Skeletal muscle tissue (tissue), 4 donors: ENCODE data around the gene TELO2. TPM values are rescaled to one million over a fixed set of nuclear protein-coding genes. Genes with fewer than 3 reads are reported as not detected.
A peak's percentile ranks its signal among the peaks of the same experiment; 100 is the strongest.
"Not testable (repeated sequence)": the region's sequence is repeated elsewhere in the genome, so short reads cannot be mapped to it uniquely, and the experiment has no call there.

Experiments used
- H3K27ac ChIP-seq: one replicate; pipeline ENCODE4 v1.7.0; 2013; ENCODE audit warnings: mild to moderate bottlenecking, low read depth, low read length, inconsistent platforms
- H3K27me3 ChIP-seq, 3 donors: one replicate each; pipeline ENCODE4 v1.7.0; 2013; ENCODE audit warnings: low read length in 3 of 3; ENCODE audit not compliant: control insufficient read depth in 3 of 3, insufficient read depth in 3 of 3
- H3K36me3 ChIP-seq, 3 donors: one replicate each; pipeline ENCODE4 v1.7.0; 2013; ENCODE audit warnings: low read length in 3 of 3; ENCODE audit not compliant: control insufficient read depth in 3 of 3, insufficient read depth in 3 of 3
- H3K4me1 ChIP-seq, 3 donors: one replicate each; pipeline ENCODE4 v1.7.0; 2013; ENCODE audit warnings: low read length in 3 of 3, mild to moderate bottlenecking in 3 of 3; ENCODE audit not compliant: control insufficient read depth in 3 of 3, insufficient read depth in 3 of 3
- H3K4me3 ChIP-seq, 3 donors: one replicate each; pipeline ENCODE4 v1.7.0; 2013; ENCODE audit warnings: low read length in 3 of 3
- H3K9ac ChIP-seq, 3 donors: one replicate each; pipeline ENCODE4 v1.7.0; 2013; ENCODE audit warnings: low read length in 3 of 3, mild to moderate bottlenecking in 3 of 3, moderate library complexity in 2 of 3, low read depth in 1 of 3
- H3K9me3 ChIP-seq, 3 donors: one replicate each; pipeline ENCODE4 v1.7.0; 2013; ENCODE audit warnings: low read length in 3 of 3; ENCODE audit not compliant: control insufficient read depth in 3 of 3
- total RNA-seq: library from RNA; depleted of rRNA; stranded (reverse); fragments of >200 nt; gene quantifications from one replicate; pipeline ENCODE4 v1.2.3, GENCODE V29; 2014
- donor health status: Osteomylitis.

TELO2 gene
- total RNA-seq, 1 donor from 2014 or later, result 11.0 TPM

DNA sequence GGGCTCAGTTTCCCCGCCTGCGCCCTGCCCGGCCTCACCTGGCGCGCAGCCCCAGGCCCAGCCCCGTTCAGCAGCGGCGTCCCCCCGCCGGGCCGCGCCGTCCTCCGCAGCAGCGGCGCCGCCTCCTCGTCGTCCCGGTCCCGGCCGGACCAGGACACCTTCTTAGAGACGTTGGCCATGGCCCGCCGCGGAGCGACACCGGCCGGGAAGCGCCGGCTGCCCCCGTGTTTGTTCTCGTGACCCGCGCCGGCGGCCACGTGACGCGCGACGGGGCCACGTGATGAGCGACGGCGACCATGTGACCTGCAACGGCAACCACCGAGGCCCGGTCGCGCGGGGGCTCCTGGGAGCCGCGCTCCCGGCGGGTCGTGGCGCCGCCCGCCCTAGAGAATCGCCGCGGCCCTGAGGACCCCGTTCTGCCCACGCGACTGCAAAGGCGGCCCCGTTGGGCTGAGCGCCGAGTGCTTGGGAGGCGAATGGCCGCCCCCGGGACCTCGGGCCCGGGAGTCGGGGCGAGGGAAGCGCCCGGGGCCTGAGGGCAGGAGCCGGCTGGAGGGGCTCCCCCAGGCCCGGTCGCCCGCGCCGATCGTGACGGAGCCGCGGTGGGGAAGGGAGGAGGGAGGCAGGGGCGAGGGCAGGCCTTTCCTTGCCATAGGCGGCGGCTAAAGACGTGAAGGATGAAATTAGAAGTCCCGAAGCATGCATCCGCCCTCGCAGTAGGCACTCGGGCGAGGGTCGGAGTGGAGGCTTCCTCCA lies 18.2 kb upstream of the TELO2 start, which contains the start of gene CLCN7:
TSS of gene CLCN7 (minus strand) at position 233 of the 756 bp plus-strand sequence. CDS start at position 179, 54 bp downstream.
- Histone ChIP-seq H3K27me3 (no peaks in the 10 kb centered on the region), H3K4me1 (peaks cover 18 to 39% (median 23%) of the 10 kb centered on the region in 3 donors), H3K27ac (peak within 1 kb of the TSS; percentile 93), H3K4me3 (peak within 1 kb of the TSS; percentile 85 to 89 (median 87)), H3K9me3 (no peaks in the 10 kb centered on the region), H3K9ac (peak within 1 kb of the TSS; percentile 89 to 99 (median 96)), H3K36me3 (peaks cover 0 to 6% (median 0%) of the 10 kb centered on the region in 3 donors)

DNA sequence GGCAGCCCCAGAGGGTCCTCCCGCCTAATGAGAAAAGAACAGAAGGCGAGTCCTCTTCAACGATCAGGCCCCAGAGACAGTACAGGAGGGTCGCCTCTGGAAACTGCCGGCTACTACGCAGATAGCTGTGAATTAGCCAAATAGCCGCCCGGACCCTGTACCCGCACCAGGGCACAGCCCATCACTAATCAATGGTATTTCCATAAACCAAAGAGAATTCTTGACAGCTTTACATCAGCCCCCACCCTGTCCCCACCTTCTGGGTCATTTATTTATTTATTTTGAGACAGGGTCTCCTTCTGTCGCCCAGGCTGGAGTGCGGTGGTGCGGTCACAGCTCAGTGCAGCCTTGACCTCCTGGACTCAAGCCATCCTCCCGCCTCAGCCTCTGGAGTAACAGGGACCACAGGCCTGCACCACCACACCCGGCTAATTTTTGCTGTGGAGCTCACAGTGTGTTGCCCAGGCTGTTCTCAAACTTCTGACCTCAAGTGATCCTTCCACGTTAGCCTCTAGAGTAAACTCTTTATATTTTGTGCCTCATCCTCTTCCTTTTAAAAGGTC lies 17.5 kb upstream of the TELO2 start:
- peak overlapping the region; percentile 84 to 99 (median 96) for H3K9ac ChIP-seq
- peaks cover 15 to 36% (median 19%) of the 10 kb centered on the region in 3 donors for H3K4me1 ChIP-seq
- H3K36me3 ChIP-seq, result peaks cover 0 to 6% (median 0%) of the 10 kb centered on the region in 3 donors
- no peaks in the 10 kb centered on the region for H3K9me3 ChIP-seq
- peak overlapping the region; percentile 83 to 89 (median 87) for H3K4me3 ChIP-seq
- peak overlapping the region; percentile 93 for H3K27ac ChIP-seq
- no peaks in the 10 kb centered on the region for H3K27me3 ChIP-seq

DNA sequence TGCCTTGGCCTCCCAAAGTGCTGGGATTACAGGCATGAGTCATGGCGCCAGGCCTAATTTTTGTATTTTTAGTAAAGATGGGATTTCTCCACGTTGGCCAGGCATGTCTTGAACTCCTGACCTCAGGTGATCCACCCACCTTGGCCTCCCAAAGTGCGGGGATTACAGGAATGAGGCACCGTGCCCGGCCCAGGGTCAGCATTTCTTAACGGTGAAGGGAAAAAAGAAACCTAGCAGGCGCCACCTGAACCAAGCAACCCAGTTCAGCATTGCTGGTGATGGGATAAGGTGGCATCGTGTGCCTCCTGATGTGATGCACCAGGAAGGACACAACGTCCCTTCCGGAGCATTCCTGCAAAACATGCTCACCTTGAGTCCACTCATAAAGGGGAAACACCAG lies 16.1 kb upstream of the TELO2 start:
- H3K9ac ChIP-seq, result no peak overlapping the region
- no peaks in the 10 kb centered on the region for H3K9me3 ChIP-seq
- no peak overlapping the region for H3K4me3 ChIP-seq
- no peak overlapping the region for H3K27ac ChIP-seq
- peaks cover 0 to under 1% (median 0%) of the 10 kb centered on the region in 3 donors for H3K27me3 ChIP-seq
- no peaks in the 10 kb centered on the region for H3K36me3 ChIP-seq
- H3K4me1 ChIP-seq, result peaks cover 13 to 23% (median 17%) of the 10 kb centered on the region in 3 donors

DNA sequence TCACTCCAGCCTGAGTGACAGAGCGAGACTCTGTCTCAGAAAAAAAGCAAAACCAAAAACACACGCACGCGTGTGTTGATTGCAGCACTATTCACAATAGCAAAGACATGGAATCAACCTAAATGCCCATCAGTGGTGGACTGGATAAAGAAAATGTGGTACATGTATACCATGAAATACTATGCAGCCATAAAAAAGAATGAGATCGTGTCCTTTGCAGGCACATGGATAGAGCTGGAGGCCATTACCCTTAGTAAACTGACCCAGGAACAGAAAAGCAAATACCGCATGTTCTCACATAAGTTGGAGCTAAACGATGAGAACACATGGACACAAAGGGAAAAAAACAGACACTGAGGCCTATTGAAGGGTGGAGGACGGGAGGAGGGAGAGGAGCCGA lies 14.2 kb upstream of the TELO2 start:
- H3K9me3 ChIP-seq, H3K27ac ChIP-seq, H3K9ac ChIP-seq, H3K36me3 ChIP-seq, H3K27me3 ChIP-seq, H3K4me3 ChIP-seq: not testable (repeated sequence)
- peaks cover 9 to 12% (median 11%) of the 10 kb centered on the region in 3 donors for H3K4me1 ChIP-seq

DNA sequence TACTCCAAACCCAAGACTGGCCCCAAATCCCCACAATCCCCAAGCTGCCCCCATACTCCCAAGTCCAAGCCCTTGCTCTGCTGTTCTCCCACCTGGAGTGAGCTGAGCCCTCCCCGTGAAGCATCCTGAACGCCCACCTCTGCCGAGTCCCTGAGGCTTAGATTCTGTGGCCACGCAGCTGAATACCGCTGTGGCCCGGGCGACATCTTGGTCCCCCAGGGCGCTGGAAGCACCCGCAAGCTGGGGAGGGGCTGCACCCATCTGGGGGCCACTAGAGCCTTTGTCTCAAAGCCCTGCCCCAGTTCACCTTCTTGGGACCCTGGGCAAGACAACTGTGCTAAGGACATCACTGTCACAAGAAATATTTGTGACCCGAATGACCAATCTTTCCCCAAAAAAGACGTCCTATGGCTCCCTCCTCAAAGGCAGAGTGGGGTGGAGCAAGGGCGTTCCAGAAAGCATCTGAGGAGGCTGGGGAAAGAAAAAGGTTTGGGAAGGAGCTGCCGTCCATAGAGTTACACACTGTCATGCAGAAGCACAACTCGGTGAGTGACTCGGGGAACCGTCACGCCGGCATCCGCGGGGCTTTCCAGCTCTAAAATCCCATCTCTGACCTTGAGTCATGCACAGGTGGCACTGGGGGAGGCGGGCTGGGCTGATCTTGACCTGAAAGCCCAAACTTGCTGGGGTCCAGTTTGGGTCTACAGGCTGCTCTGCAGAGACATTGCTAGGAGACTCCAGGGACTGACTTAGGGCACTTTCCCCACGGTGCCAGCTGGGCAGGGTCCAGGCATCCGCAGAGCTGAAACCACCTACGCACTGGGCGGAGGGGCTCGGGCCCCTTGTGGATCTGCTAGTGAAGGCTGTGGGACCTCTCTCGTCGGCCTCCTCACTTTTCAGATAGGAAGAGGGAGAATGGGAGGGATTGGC lies 11.0 kb upstream of the TELO2 start:
- no peaks in the 10 kb centered on the region for H3K4me1 ChIP-seq
- no peaks in the 10 kb centered on the region for H3K36me3 ChIP-seq
- no peak overlapping the region for H3K4me3 ChIP-seq
- peaks cover 0 to 3% (median 3%) of the 10 kb centered on the region in 3 donors for H3K27me3 ChIP-seq
- no peak overlapping the region for H3K27ac ChIP-seq
- H3K9ac ChIP-seq, result no peak overlapping the region
- H3K9me3 ChIP-seq, result no peaks in the 10 kb centered on the region

DNA sequence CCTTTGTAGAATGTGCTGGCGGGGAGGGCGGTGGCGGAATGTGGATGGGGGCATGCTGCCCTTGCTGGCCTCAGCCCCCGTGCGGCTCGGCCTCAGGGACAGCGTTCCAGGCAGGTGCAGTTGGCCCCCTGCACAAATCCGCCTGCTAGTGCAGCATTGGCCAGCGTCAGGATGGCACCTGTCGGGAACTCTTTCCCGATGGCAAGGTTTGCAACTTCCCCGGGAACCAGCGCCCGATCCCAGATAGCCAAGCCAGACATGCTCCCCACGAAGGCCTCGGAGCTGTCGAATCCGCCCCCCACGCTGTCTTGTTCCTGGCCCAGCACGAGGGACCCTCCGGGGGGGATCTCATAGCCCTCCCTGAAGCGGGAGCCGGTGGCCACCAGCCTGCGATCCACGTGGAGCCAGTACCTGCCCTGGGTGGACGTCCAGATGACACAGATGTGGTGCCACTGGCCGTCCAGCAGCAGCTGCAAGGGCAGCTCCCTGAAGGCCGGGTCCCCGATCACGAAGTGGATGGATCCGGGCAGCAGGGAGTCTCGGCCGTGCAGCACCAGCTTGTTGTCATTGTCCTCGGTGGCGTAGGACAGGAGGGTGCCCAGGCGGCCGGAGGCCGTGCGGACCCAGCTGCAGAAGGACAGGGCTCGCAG lies 7.2 kb upstream of the TELO2 start:
- Histone ChIP-seq H3K27ac (no peak overlapping the region), H3K9me3 (no peaks in the 10 kb centered on the region), H3K36me3 (no peaks in the 10 kb centered on the region), H3K27me3 (peaks cover 0 to 3% (median 3%) of the 10 kb centered on the region in 3 donors), H3K4me1 (no peaks in the 10 kb centered on the region), H3K9ac (no peak overlapping the region), H3K4me3 (no peak overlapping the region)

DNA sequence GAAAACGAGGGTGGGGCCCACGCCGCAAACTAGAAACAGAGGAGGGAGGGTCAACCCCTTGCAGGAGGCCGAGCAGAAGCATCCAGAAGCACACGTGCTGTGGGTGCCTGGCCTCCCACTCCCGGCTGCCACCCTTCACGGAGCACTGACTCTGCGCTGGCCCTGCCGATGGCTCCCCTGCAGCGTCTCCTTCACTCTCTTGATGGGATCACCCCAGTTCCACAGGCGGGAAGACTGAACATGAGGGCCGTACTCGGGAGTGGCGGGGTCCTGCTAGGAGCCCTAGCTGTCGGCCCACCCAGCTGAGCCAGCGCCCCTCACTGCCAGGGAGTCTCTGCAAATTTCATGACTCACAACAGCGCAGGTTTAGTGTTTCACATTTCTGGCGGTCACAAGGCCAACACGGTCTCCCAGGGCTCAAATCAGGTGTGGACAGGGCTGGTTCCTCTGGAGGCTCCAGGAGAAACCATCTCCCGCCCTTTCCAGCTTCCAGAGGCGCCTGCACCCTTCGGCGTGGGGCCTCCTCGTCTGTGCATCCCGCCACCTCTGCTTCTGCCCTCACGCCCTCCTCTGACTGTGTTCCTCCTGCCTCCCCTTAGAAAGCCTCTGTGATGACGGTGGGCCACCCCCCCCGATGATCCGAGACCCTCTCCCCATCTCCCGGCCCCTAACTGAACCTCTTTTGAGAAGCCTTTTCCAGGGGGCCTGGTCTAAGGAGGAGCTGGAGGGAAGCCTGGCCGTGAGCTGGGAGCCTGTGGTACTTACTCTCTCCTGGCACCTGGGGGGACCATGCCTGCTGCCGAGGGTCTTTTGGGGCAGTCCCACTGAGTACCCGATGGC lies 6.4 kb upstream of the TELO2 start:
- H3K9me3 ChIP-seq, result no peaks in the 10 kb centered on the region
- no peak overlapping the region for H3K27ac ChIP-seq
- H3K36me3 ChIP-seq, result no peaks in the 10 kb centered on the region
- no peak overlapping the region for H3K9ac ChIP-seq
- no peak overlapping the region for H3K4me3 ChIP-seq
- H3K4me1 ChIP-seq, result no peaks in the 10 kb centered on the region
- H3K27me3 ChIP-seq, result peaks cover 0 to 3% (median 3%) of the 10 kb centered on the region in 3 donors

DNA sequence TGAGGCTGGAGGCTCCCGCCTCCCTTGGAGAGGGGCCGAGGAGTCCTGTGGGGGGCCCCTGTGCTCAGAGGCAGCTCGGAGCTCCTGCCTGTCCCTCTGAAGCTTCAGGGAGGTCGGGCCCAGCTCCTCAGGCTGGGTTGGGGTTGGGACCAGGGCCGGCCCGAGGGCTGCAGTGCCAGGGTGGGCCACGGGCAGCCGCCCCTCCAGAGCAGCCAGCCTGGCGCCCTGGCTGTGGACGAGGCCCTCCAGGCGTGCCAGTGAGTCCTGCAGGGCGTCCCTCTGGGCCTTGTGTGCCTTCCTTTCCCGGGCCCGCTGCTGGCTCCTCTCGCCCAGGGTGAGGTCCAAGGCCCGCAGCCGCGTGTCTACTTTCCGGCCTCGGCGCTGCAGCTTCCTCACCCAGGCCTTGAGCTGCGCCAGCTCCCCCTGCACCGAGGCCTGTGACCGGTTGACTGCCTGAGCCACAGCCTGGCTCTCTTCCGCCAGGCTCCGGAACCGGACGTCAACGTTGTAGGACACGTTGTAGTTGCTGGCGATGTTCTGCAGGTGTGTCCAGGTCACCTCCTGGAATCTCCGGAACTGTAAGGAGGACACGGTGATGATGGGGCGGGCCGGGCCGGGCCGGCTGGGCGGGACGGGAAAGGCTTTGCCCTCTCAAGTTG lies 5.6 kb upstream of the TELO2 start:
- H3K27me3 ChIP-seq, result peaks cover 0 to 3% (median 0%) of the 10 kb centered on the region in 3 donors
- H3K36me3 ChIP-seq, result no peaks in the 10 kb centered on the region
- H3K27ac ChIP-seq, result no peak overlapping the region
- H3K9me3 ChIP-seq, result no peaks in the 10 kb centered on the region
- H3K9ac ChIP-seq, result no peak overlapping the region
- no peak overlapping the region for H3K4me3 ChIP-seq
- H3K4me1 ChIP-seq, result peaks cover under 1 to 2% (median 1%) of the 10 kb centered on the region in 3 donors
